H1 (cell line): Measurements from ENCODE around the gene ANKRD65. TPM values are rescaled to one million over a fixed set of nuclear protein-coding genes. Genes with fewer than 3 reads are reported as not detected.

Experiments used
- CTCF ChIA-PET: fragments of 300-600 bp; sonication (Branson Sonifier 250); formaldehyde crosslinking; loops from one replicate; lab custom pipeline; 2021; ENCODE audit not compliant: partially characterized antibody; lab: Charles Lee
- POLR2A ChIA-PET: fragments of 300-600 bp; sonication (Branson Sonifier 250); formaldehyde crosslinking; loops from one replicate; lab custom pipeline; 2021; ENCODE audit warnings: inconsistent platforms; ENCODE audit not compliant: partially characterized antibody; lab: Charles Lee
- DNase-seq, 2 experiments: peaks; one replicate each; pipeline versions ENCODE4 v3.0.0 to v3.0.0-alpha.2; 2010 to 2022; ENCODE audit warnings: low spot score in 2 of 2, low read depth in 1 of 2, mixed read lengths in 1 of 2
- FAIRE-seq: peaks from 2 replicates; lab custom pipeline; 2011; peaks lifted over from hg19 to GRCh38; lab: Jason Lieb, UNC
- H2AFZ ChIP-seq: 2 replicates; pipeline ENCODE4 v1.8.1; 2012; ENCODE audit warnings: low read length, inconsistent platforms
- H2AK5ac ChIP-seq: 2 replicates; pipeline ENCODE4 v1.6.1; 2013; ENCODE audit warnings: low read depth, low read length
- H2BK120ac ChIP-seq: replicated peaks from 2 replicates; pipeline ENCODE3; 2013; ENCODE audit warnings: low read depth, low read length, inconsistent platforms
- H2BK12ac ChIP-seq: 2 replicates; pipeline ENCODE4 v1.6.1; 2013; ENCODE audit warnings: low read depth, low read length
- H2BK15ac ChIP-seq: 2 replicates; pipeline ENCODE4 v1.6.1; 2013; ENCODE audit warnings: low read length
- H2BK20ac ChIP-seq: 2 replicates; pipeline ENCODE4 v1.6.1; 2013; ENCODE audit warnings: low read length
- H2BK5ac ChIP-seq: 2 replicates; pipeline ENCODE4 v1.6.1; 2013; ENCODE audit warnings: low read depth, low read length
- H3K14ac ChIP-seq: 2 replicates; pipeline ENCODE4 v1.6.1; 2013; ENCODE audit warnings: inconsistent platforms; ENCODE audit not compliant: insufficient read length
- H3K18ac ChIP-seq: 2 replicates; pipeline ENCODE4 v1.6.1; 2013; ENCODE audit warnings: low read length; ENCODE audit errors: extremely low read depth
- H3K23ac ChIP-seq: 2 replicates; pipeline ENCODE4 v1.6.1; 2013; ENCODE audit warnings: inconsistent platforms; ENCODE audit not compliant: insufficient read length
- H3K23me2 ChIP-seq: 2 replicates; pipeline ENCODE4 v1.6.1; 2013; ENCODE audit warnings: low read depth, low read length
- H3K27ac ChIP-seq: 2 replicates; pipeline ENCODE4 v1.6.1; 2011; ENCODE audit warnings: low read depth, low read length, inconsistent platforms
- H3K27me3 ChIP-seq, 4 experiments: replicated peaks in 1 of 4; 1 replicate in 1 of 4; 2 replicates in 3 of 4; pipeline versions ENCODE4 v1.6.1 to v1.8.1; 2011 to 2013; ENCODE audit warnings: low read length in 3 of 4, mild to moderate bottlenecking in 3 of 4, inconsistent platforms in 2 of 4, mixed read lengths in 2 of 4, moderate library complexity in 1 of 4; ENCODE audit not compliant: control insufficient read depth in 3 of 4, insufficient read depth in 3 of 4; ENCODE audit errors: extremely low read depth in 1 of 4
- H3K36me3 ChIP-seq, 4 experiments: 2 replicates each; pipeline versions ENCODE4 v1.6.1 to v1.8.1; 2011 to 2013; ENCODE audit warnings: mild to moderate bottlenecking in 4 of 4, low read length in 3 of 4, moderate library complexity in 2 of 4, control low read depth in 1 of 4, inconsistent platforms in 1 of 4; ENCODE audit not compliant: insufficient read depth in 4 of 4, control insufficient read depth in 2 of 4
- H3K4ac ChIP-seq: replicated peaks from 2 replicates; pipeline ENCODE3; 2013; ENCODE audit warnings: low read length, low read depth, mixed read lengths, inconsistent platforms; ENCODE audit not compliant: insufficient read length
- H3K4me1 ChIP-seq, 4 experiments: replicated peaks in 1 of 4; 1 replicate in 1 of 4; 2 replicates in 3 of 4; pipeline versions ENCODE4 v1.6.1 to v1.8.1; 2011 to 2013; ENCODE audit warnings: low read length in 3 of 4, inconsistent platforms in 2 of 4, mixed read lengths in 1 of 4; ENCODE audit not compliant: insufficient read depth in 4 of 4, control insufficient read depth in 3 of 4
- H3K4me2 ChIP-seq, 2 experiments: 2 replicates each; pipeline versions ENCODE4 v1.6.1 to v1.8.1; 2011 to 2013; ENCODE audit warnings: low read depth in 2 of 2, low read length in 2 of 2, control low read depth in 1 of 2, inconsistent platforms in 1 of 2, mild to moderate bottlenecking in 1 of 2; ENCODE audit not compliant: insufficient read depth in 1 of 2
- H3K4me3 ChIP-seq, 4 experiments: fragments of 200-600, 300-600 bp in 1 of 4; sonication (generic), shearing (Covaris generic), sonication (Bioruptor Twin) in 1 of 4; 2 replicates each; pipeline versions ENCODE4 v1.5.1 to v1.8.1; 2011 to 2016; ENCODE audit warnings: low read length in 4 of 4, low read depth in 3 of 4, control low read depth in 2 of 4, inconsistent platforms in 2 of 4, mild to moderate bottlenecking in 2 of 4, mixed read lengths in 1 of 4, moderate library complexity in 1 of 4; ENCODE audit not compliant: insufficient read depth in 2 of 4; ENCODE audit errors: extremely low read depth in 1 of 4
- H3K56ac ChIP-seq: replicated peaks from 2 replicates; pipeline ENCODE3; 2013; ENCODE audit warnings: low read depth, mild to moderate bottlenecking, mixed read lengths, low read length, inconsistent platforms; ENCODE audit not compliant: insufficient read length
- H3K79me1 ChIP-seq: 2 replicates; pipeline ENCODE4 v1.6.1; 2013; ENCODE audit warnings: low read depth, low read length, control low read depth
- H3K79me2 ChIP-seq, 2 experiments: 2 replicates each; pipeline versions ENCODE4 v1.6.1 to v1.8.1; 2012 to 2013; ENCODE audit warnings: low read length in 2 of 2, mild to moderate bottlenecking in 2 of 2, inconsistent platforms in 1 of 2; ENCODE audit not compliant: insufficient read depth in 2 of 2, control insufficient read depth in 1 of 2
- H3K9ac ChIP-seq, 4 experiments: replicated peaks in 1 of 4; 1 replicate in 1 of 4; 2 replicates in 3 of 4; pipeline versions ENCODE4 v1.6.1 to v1.8.1; 2011 to 2013; ENCODE audit warnings: low read depth in 3 of 4, low read length in 3 of 4, control low read depth in 2 of 4, mild to moderate bottlenecking in 2 of 4, moderate library complexity in 2 of 4, inconsistent platforms in 1 of 4; ENCODE audit errors: extremely low read depth in 1 of 4
- H3K9me3 ChIP-seq, 2 experiments: 2 replicates each; pipeline versions ENCODE4 v1.6.1 to v1.8.1; 2012 to 2013; ENCODE audit warnings: mild to moderate bottlenecking in 2 of 2, moderate library complexity in 2 of 2, control low read depth in 1 of 2, inconsistent platforms in 1 of 2, low read depth in 1 of 2, low read length in 1 of 2, mixed read lengths in 1 of 2; ENCODE audit not compliant: insufficient read depth in 2 of 2
- H4K20me1 ChIP-seq, 2 experiments: replicated peaks in 1 of 2; 2 replicates each; pipeline versions ENCODE3 to v1.8.1; 2011 to 2013; ENCODE audit warnings: inconsistent platforms in 2 of 2, low read length in 2 of 2, mild to moderate bottlenecking in 1 of 2; ENCODE audit not compliant: insufficient read depth in 2 of 2, control insufficient read depth in 1 of 2
- H4K5ac ChIP-seq: 2 replicates; pipeline ENCODE4 v1.6.1; 2013; ENCODE audit warnings: low read length, low read depth, mixed read lengths, inconsistent platforms; ENCODE audit not compliant: insufficient read length
- H4K8ac ChIP-seq: 2 replicates; pipeline ENCODE4 v1.8.0; 2013; ENCODE audit warnings: mild to moderate bottlenecking, moderate library complexity, low read length, inconsistent platforms; ENCODE audit not compliant: insufficient read depth; ENCODE audit errors: extremely low read depth
- H4K91ac ChIP-seq: replicated peaks from 2 replicates; pipeline ENCODE3; 2013; ENCODE audit warnings: low read length, mixed read lengths, inconsistent platforms; ENCODE audit not compliant: insufficient read length
- JUND ChIP-seq: IDR thresholded peaks from 2 replicates; pipeline ENCODE4 v1.6.1; 2011; ENCODE audit warnings: mild to moderate bottlenecking, improper control_type of control experiment, low read length
- RAD21 ChIP-seq, 2 experiments: IDR thresholded peaks in 1 of 2; conservative IDR thresholded peaks in 1 of 2; 2 replicates each; pipeline ENCODE4 v1.6.1; 2011; ENCODE audit warnings: low read depth in 2 of 2, low read length in 2 of 2, improper control_type of control experiment in 1 of 2, inconsistent platforms in 1 of 2, mild to moderate bottlenecking in 1 of 2, moderate library complexity in 1 of 2
- RXRA ChIP-seq: IDR thresholded peaks from 2 replicates; pipeline ENCODE4 v1.6.1; 2011; ENCODE audit warnings: low read depth, mild to moderate bottlenecking, low read length, moderate library complexity; ENCODE audit not compliant: insufficient read depth
- TCF12 ChIP-seq: IDR thresholded peaks from 2 replicates; pipeline ENCODE4 v1.6.1; 2011; ENCODE audit warnings: low read depth, mild to moderate bottlenecking, low read length
- YY1 ChIP-seq: IDR thresholded peaks from 2 replicates; pipeline ENCODE4 v1.6.1; 2011; ENCODE audit warnings: low read depth, mild to moderate bottlenecking, low read length
- WGBS, 2 experiments: shearing (Covaris generic) in 1 of 2; methylation state at CpG; one replicate each; pipeline versions ENCODE4 v1.1.6 to v1.1.7; 2013 to 2015; ENCODE audit warnings: low lambda C conversion rate in 2 of 2, mixed read lengths in 2 of 2, inconsistent platforms in 1 of 2, low coverage in 1 of 2, missing lambda C conversion rate in 1 of 2; ENCODE audit not compliant: insufficient replicate concordance in 2 of 2, insufficient coverage in 1 of 2, insufficient read length in 1 of 2; ENCODE audit errors: extremely low coverage in 1 of 2, missing lambda C conversion rate in 1 of 2; 5-methylcytosine and 5-hydroxymethylcytosine counted together
- polyA plus RNA-seq, 7 experiments: library from polyadenylated mRNA; depleted of rRNA in 3 of 7; stranded (reverse) in 5 of 7; unstranded in 2 of 7; fragments of >200 nt in 5 of 7; fragments of 200-250 nt in 2 of 7; gene quantifications; 1 replicate in 5 of 7; 2 replicates in 1 of 7; 4 replicates in 1 of 7; pipeline versions ENCODE4 v1.2.1 to v1.2.3, GENCODE V29; 2011 to 2013; ENCODE audit warnings: missing spikeins in 2 of 7, mixed read lengths in 2 of 7
- total RNA-seq: library from RNA; stranded (reverse); fragmentation: NEBNext Ultra II Directional; extraction: Animal tissue kit (Norgen Biotek cat#: 25700); gene quantifications from 2 replicates; pipeline ENCODE4 v1.2.1, GENCODE V29; 2021
- TF ChIP-seq, protein P1 (sequence below): IDR thresholded peaks from 2 replicates; pipeline ENCODE4 v1.6.1; 2012; ENCODE audit warnings: low read length, inconsistent platforms
- TF ChIP-seq, protein P2 (sequence below), 3 experiments: IDR thresholded peaks; 1 replicate in 2 of 3; 2 replicates in 1 of 3; pipeline versions ENCODE4 v1.5.1 to v1.6.1; 2011; ENCODE audit warnings: low read length in 3 of 3, mild to moderate bottlenecking in 3 of 3, inconsistent platforms in 2 of 3, low read depth in 1 of 3, moderate library complexity in 1 of 3; ENCODE audit not compliant: insufficient read depth in 1 of 3; ENCODE audit errors: control extremely low read depth in 1 of 3

ANKRD65 gene
- total and polyA plus RNA-seq, 2 of the 8 experiments (the other 6 are each of a cell fraction or from before 2014, with no cell fraction given) = 1.8 to 2.0 TPM

DNA sequence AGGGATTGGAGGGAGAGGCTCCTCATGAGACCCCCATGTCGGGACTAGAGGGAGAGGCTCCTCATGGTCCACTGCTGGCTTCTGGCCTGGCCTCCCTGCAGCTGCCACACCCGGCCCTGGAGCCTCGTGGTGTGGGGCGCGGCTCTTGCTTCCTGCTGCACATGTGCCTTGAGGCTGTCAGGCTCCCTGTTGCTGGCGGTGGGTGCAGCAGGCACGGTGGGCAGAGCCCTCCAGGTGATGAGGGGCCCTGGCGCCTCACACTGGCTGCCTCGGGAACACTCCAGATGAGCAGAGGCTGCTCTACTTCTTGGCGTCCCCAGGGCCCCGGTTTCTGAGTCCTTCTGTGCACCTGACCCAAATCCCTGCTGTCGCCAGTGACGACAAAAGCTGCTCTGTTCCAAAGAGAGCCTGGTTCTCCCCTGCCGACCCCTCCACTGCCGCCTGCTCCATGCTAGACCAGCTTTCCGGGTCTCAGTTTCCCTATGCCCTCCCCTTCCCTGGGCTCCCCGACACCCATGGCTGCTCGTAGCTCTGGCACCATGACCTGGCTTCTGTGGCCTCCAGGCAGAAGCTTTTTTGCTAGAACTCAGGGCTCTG lies 40.7 kb upstream of the ANKRD65 start:
- CTCF ChIA-PET = interaction anchor here (0.6 to 2.0 kb wide), 11 partner anchors 8 to 162 kb away, joined by 3 to 7 read pairs (median 4); no protein-coding TSS in a partner anchor
- H3K27ac ChIP-seq = no peak overlapping the region
- H4K5ac ChIP-seq = no peak overlapping the region
- no peaks in the 10 kb centered on the region for H3K23me2 ChIP-seq
- no peak overlapping the region; the same call in 1 of the 2 replicates for H4K8ac ChIP-seq
- no peaks in the 10 kb centered on the region for H4K20me1 ChIP-seq
- no peak overlapping the region for H3K23ac ChIP-seq
- H3K4me3 ChIP-seq = no peak overlapping the region
- H3K79me1 ChIP-seq = no peaks in the 10 kb centered on the region
- H2BK5ac ChIP-seq = no peak overlapping the region
- no peak overlapping the region for H2AK5ac ChIP-seq
- no peak overlapping the region for H3K4me2 ChIP-seq
- H4K91ac ChIP-seq = no peak overlapping the region
- H3K36me3 ChIP-seq = no peaks in the 10 kb centered on the region
- POLR2A ChIA-PET = interaction anchor here (0.6 to 3.8 kb wide), 6 partner anchors 28 to 215 kb away, joined by 3 to 10 read pairs (median 3); partner anchors contain the start of genes ANKRD65 and MRPL20
- no peak overlapping the region for H3K9ac ChIP-seq
- H3K56ac ChIP-seq = no peak overlapping the region
- 93% methylated on average over 18 of the region's 18 CpGs; no CpG with 5 or more reads in 1 of the 2 experiments for WGBS, 2 experiments
- no peak overlapping the region for H3K4ac ChIP-seq
- no peaks in the 10 kb centered on the region for H3K27me3 ChIP-seq
- H2BK120ac ChIP-seq = no peak overlapping the region
- no peak overlapping the region for H2BK20ac ChIP-seq
- no peak overlapping the region for H2BK15ac ChIP-seq
- H3K79me2 ChIP-seq = no peaks in the 10 kb centered on the region
- no peaks in the 10 kb centered on the region for H3K9me3 ChIP-seq
- no peaks in the 10 kb centered on the region for H3K4me1 ChIP-seq
- H2AFZ ChIP-seq = no peak overlapping the region
- no peak overlapping the region for H3K14ac ChIP-seq
- FAIRE-seq (no peak), DNase-seq (no peak)
- H2BK12ac ChIP-seq = no peak overlapping the region
- no peak overlapping the region for H3K18ac ChIP-seq
- TF ChIP-seq YY1 = no peak
- TF ChIP-seq RAD21 (IDR thresholded peaks at IDR 0.05 in 1 of 2, conservative IDR thresholded peaks at IDR 0.05 in 1 of 2; ENCODE audit: low read depth in 2 of 2, low read length in 2 of 2) = peak in 1 of 2 experiments; percentile 25; a peak in 2 of 4 replicates
- no peak for TF ChIP-seq JUND
- TF ChIP-seq, protein P1, sequence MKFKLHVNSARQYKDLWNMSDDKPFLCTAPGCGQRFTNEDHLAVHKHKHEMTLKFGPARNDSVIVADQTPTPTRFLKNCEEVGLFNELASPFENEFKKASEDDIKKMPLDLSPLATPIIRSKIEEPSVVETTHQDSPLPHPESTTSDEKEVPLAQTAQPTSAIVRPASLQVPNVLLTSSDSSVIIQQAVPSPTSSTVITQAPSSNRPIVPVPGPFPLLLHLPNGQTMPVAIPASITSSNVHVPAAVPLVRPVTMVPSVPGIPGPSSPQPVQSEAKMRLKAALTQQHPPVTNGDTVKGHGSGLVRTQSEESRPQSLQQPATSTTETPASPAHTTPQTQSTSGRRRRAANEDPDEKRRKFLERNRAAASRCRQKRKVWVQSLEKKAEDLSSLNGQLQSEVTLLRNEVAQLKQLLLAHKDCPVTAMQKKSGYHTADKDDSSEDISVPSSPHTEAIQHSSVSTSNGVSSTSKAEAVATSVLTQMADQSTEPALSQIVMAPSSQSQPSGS = no peak
- TF ChIP-seq TCF12 = no peak
- TF ChIP-seq, protein P2, sequence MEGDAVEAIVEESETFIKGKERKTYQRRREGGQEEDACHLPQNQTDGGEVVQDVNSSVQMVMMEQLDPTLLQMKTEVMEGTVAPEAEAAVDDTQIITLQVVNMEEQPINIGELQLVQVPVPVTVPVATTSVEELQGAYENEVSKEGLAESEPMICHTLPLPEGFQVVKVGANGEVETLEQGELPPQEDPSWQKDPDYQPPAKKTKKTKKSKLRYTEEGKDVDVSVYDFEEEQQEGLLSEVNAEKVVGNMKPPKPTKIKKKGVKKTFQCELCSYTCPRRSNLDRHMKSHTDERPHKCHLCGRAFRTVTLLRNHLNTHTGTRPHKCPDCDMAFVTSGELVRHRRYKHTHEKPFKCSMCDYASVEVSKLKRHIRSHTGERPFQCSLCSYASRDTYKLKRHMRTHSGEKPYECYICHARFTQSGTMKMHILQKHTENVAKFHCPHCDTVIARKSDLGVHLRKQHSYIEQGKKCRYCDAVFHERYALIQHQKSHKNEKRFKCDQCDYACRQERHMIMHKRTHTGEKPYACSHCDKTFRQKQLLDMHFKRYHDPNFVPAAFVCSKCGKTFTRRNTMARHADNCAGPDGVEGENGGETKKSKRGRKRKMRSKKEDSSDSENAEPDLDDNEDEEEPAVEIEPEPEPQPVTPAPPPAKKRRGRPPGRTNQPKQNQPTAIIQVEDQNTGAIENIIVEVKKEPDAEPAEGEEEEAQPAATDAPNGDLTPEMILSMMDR (IDR thresholded peaks at IDR 0.05; ENCODE audit: control extremely low read depth in 1 of 3, insufficient read depth in 1 of 3, low read depth in 1 of 3, low read length in 3 of 3) = peak in 2 of 3 experiments; percentile 1 to 12; a peak in 2 of 4 replicates
- no peak for TF ChIP-seq RXRA
